GM23338 (cell line): Measurements from ENCODE around the gene EIF3B.
"Not testable (repeated sequence)": the region's sequence is repeated elsewhere in the genome, so short reads cannot be mapped to it uniquely, and the experiment has no call there.

Experiments used
- EZH2phosphoT487 ChIP-seq: fragments of 200-600 bp; sonication (generic); IDR thresholded peaks from one replicate; pipeline ENCODE4 v1.8.1; 2018; ENCODE audit warnings: antibody characterized with exemption; ENCODE audit not compliant: unreplicated experiment
- TF ChIP-seq, protein P1 (sequence below), 2 experiments: fragments of 200-600 bp in 1 of 2; sonication (generic) in 1 of 2; conservative IDR thresholded peaks; 2 replicates each; pipeline versions ENCODE4 v1.5.1 to v1.6.1; 2016 to 2017; ENCODE audit warnings: antibody characterized with exemption in 2 of 2, low read depth in 2 of 2, mild to moderate bottlenecking in 2 of 2, moderate library complexity in 1 of 2
- TF ChIP-seq, protein P2 (sequence below): IDR thresholded peaks from 2 replicates; pipeline ENCODE4 v1.6.1; 2016; ENCODE audit warnings: antibody characterized with exemption
- TF ChIP-seq, protein P3 (sequence below): IDR thresholded peaks from one replicate; pipeline ENCODE4 v1.6.1; 2018; ENCODE audit warnings: antibody characterized with exemption; ENCODE audit not compliant: unreplicated experiment

DNA sequence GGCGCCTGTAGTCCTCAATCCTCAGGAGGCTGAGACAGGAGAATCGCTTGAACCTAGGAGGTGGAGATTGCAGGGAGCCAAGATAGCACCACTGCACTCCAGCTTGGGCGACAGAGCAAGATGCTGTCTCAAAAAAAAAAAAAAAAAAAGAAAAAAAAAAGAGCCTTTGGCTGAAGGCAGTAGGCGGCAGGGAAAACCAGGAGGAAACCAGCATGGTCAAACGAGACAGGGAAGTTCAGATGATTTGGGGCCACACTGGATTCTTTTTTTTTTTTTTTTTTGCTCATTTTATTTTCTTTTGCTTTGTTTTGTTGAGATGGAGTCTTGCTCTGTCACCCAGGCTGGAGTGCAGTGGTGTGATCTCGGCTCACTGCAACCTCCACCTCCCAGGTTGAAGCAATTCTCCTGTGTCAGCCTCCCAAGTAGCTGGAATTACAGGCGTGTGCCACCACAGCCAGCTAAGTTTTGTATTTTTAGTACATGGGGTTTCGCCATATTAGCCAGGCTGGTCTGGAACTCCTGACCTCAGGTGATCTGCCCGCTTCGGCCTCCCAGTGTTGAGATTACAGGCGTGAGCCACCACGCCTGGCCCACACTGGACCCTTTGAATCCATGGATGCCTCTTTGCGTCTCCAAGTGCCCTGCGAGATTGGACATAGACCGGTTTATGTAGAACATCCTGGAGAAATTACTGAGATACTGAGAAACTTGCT is 7.1 kb upstream of the EIF3B start:
- TF ChIP-seq, protein P1, sequence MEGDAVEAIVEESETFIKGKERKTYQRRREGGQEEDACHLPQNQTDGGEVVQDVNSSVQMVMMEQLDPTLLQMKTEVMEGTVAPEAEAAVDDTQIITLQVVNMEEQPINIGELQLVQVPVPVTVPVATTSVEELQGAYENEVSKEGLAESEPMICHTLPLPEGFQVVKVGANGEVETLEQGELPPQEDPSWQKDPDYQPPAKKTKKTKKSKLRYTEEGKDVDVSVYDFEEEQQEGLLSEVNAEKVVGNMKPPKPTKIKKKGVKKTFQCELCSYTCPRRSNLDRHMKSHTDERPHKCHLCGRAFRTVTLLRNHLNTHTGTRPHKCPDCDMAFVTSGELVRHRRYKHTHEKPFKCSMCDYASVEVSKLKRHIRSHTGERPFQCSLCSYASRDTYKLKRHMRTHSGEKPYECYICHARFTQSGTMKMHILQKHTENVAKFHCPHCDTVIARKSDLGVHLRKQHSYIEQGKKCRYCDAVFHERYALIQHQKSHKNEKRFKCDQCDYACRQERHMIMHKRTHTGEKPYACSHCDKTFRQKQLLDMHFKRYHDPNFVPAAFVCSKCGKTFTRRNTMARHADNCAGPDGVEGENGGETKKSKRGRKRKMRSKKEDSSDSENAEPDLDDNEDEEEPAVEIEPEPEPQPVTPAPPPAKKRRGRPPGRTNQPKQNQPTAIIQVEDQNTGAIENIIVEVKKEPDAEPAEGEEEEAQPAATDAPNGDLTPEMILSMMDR (conservative IDR thresholded peaks at IDR 0.05; ENCODE audit: low read depth in 2 of 2): not testable (repeated sequence)
- TF ChIP-seq EZH2phosphoT487: not testable (repeated sequence)
- TF ChIP-seq, protein P2, sequence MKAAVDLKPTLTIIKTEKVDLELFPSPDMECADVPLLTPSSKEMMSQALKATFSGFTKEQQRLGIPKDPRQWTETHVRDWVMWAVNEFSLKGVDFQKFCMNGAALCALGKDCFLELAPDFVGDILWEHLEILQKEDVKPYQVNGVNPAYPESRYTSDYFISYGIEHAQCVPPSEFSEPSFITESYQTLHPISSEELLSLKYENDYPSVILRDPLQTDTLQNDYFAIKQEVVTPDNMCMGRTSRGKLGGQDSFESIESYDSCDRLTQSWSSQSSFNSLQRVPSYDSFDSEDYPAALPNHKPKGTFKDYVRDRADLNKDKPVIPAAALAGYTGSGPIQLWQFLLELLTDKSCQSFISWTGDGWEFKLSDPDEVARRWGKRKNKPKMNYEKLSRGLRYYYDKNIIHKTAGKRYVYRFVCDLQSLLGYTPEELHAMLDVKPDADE: not testable (repeated sequence)
- TF ChIP-seq, protein P3, sequence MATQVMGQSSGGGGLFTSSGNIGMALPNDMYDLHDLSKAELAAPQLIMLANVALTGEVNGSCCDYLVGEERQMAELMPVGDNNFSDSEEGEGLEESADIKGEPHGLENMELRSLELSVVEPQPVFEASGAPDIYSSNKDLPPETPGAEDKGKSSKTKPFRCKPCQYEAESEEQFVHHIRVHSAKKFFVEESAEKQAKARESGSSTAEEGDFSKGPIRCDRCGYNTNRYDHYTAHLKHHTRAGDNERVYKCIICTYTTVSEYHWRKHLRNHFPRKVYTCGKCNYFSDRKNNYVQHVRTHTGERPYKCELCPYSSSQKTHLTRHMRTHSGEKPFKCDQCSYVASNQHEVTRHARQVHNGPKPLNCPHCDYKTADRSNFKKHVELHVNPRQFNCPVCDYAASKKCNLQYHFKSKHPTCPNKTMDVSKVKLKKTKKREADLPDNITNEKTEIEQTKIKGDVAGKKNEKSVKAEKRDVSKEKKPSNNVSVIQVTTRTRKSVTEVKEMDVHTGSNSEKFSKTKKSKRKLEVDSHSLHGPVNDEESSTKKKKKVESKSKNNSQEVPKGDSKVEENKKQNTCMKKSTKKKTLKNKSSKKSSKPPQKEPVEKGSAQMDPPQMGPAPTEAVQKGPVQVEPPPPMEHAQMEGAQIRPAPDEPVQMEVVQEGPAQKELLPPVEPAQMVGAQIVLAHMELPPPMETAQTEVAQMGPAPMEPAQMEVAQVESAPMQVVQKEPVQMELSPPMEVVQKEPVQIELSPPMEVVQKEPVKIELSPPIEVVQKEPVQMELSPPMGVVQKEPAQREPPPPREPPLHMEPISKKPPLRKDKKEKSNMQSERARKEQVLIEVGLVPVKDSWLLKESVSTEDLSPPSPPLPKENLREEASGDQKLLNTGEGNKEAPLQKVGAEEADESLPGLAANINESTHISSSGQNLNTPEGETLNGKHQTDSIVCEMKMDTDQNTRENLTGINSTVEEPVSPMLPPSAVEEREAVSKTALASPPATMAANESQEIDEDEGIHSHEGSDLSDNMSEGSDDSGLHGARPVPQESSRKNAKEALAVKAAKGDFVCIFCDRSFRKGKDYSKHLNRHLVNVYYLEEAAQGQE: not testable (repeated sequence)
